BE2C (cell line): ENCODE data around the gene THOC1.

Experiments used
- DNase-seq: peaks from one replicate; pipeline ENCODE4 v3.0.0-alpha.2; 2020
- H3K27me3 ChIP-seq: fragments of 250-450 bp; sonication (Bioruptor Pico); 2 replicates; pipeline ENCODE4 v1.5.1; 2020; ENCODE audit warnings: mild to moderate bottlenecking
- H3K36me3 ChIP-seq: fragments of 250-450 bp; sonication (Bioruptor Pico); 2 replicates; pipeline ENCODE4 v1.5.1; 2020; ENCODE audit warnings: mild to moderate bottlenecking
- H3K4me1 ChIP-seq: fragments of 250-450 bp; sonication (Bioruptor Pico); 2 replicates; pipeline ENCODE4 v1.5.1; 2020
- H3K4me3 ChIP-seq: 2 replicates; pipeline ENCODE4 v1.5.1; 2011; ENCODE audit warnings: low read depth, low read length
- H3K9me3 ChIP-seq: fragments of 250-450 bp; sonication (Bioruptor Pico); 2 replicates; pipeline ENCODE4 v1.5.1; 2020
- CTCF ChIP-seq: IDR thresholded peaks from 2 replicates; pipeline ENCODE4 v1.5.1; 2012; ENCODE audit warnings: mild to moderate bottlenecking, low read depth, low read length

THOC1 gene

GRCh38 chr18:172361-172760, 95.5 kb downstream of the THOC1 start:
- H3K27me3 ChIP-seq = no peaks in the 10 kb centered on the region
- no peaks in the 10 kb centered on the region for H3K4me1 ChIP-seq
- no peaks in the 10 kb centered on the region; the same call in 1 of the 2 replicates for H3K36me3 ChIP-seq
- no peaks in the 10 kb centered on the region for H3K9me3 ChIP-seq
- H3K4me3 ChIP-seq = no peak overlapping the region
- TF ChIP-seq CTCF = no peak
- DNase-seq = no peak
